Measurements from ENCODE around the gene ASTL.

The ASTL gene

DNA sequence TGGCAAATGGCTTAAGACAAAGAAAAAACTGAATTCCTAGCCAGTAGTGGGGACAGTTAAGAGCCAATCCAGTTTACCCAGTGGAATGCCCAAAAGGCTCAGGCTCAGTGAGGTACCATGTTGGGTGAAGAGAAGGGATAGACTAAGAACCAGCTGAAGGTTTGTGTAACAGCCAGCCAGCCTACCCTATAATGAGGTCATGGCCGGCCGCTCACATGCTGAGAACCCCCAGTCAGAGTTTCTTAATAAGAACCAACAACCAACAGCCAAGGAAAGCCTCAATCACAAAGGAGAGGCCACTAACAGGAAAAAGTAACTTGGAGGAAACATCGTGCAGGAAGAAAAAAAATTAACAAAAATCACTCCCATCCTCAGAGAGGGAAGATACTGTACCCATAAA is 32.3 kb upstream of the ASTL start:
- no peak for DNase-seq (ENCODE audit: extremely low read depth, low read depth)
- no peak overlapping the region for H3K4me3 ChIP-seq (replicated peaks; ENCODE audit: low read depth, low read length)
- no peak for TF ChIP-seq CTCF (IDR thresholded peaks at IDR 0.05; ENCODE audit: low read depth, low read length, missing control alignments)

- no peak for TF ChIP-seq CTCF (IDR thresholded peaks at IDR 0.05; ENCODE audit: low read depth, low read length, missing control alignments)
- no peak for DNase-seq (ENCODE audit: extremely low read depth, low read depth)
- H3K4me3 ChIP-seq (replicated peaks; ENCODE audit: low read depth, low read length): no peak overlapping the region
Measured at GRCh38 chr2:96169868-96170507, 31.7 kb upstream of the ASTL start.

GRCh38 chr2:96167407-96168013 is 29.2 kb upstream of the ASTL start:
- H3K4me3 ChIP-seq (replicated peaks; ENCODE audit: low read depth, low read length): no peak overlapping the region
- no peak for TF ChIP-seq CTCF (IDR thresholded peaks at IDR 0.05; ENCODE audit: low read depth, low read length, missing control alignments)
- no peak for DNase-seq (ENCODE audit: extremely low read depth, low read depth)

- H3K4me3 ChIP-seq (replicated peaks; ENCODE audit: low read depth, low read length): no peak overlapping the region
- TF ChIP-seq CTCF (IDR thresholded peaks at IDR 0.05; ENCODE audit: low read depth, low read length, missing control alignments): no peak
Measured at GRCh38 chr2:96164459-96165184, 26.3 kb upstream of the ASTL start.

DNA sequence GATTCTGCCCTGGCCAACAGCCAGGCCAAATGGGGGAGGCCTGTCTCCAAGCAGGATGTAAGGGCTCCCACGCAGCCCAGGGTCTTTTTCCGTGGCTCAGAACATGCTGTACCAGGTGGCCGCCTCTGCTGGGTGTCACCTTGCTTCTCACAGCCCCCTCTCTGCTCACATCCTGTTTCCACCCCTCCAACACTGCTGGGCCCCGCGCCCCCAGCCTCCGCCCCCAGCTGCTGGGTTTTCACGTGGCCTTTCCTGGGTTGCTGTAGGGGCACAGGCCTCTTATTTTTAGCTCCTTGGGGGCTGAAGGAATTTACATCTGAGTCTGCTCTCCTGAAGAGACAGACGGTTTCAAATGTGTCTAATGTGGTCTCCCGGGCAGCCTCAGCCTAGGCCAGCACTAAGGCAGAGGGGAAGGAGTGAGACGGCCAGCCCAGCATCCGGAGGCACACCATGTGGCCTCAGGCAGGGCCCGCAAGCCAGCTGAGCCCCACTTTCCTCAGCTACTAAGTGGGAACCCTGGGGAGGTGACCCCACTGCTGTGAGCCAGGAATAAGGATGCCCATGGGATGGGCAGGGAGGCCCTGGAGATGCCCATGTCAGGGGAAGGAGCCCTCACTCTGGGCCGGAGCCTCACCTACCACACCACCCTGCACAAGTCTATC is 25.6 kb upstream of the ASTL start:
- no peak overlapping the region for H3K4me3 ChIP-seq (replicated peaks; ENCODE audit: low read depth, low read length)
- no peak for DNase-seq (ENCODE audit: extremely low read depth, low read depth)
- no peak for TF ChIP-seq CTCF (IDR thresholded peaks at IDR 0.05; ENCODE audit: low read depth, low read length, missing control alignments)

More at GRCh38 chr2:96164459-96165184, 26.3 kb upstream of the ASTL start:
- no peak for DNase-seq (ENCODE audit: extremely low read depth, low read depth)

DNA sequence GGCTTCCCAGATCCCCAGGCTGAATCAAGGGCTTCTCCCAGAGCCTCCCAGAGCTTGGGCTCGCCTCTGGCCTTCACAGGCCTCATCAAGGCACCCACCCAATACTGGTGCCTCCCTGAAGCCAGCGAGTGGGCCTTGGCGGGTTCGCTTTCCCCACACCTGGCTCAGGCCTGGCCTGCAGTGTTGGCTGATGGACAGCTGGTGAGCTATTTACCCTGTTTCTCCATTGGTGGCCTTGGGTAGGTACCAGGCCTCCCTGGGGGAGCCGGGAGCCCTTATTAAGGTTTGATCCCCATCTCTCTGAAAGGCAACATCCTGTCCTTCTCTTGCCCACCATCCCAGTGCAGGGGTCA is 25.1 kb upstream of the ASTL start:
- DNase-seq (ENCODE audit: extremely low read depth, low read depth): no peak
- H3K4me3 ChIP-seq (replicated peaks; ENCODE audit: low read depth, low read length): no peak overlapping the region
- no peak for TF ChIP-seq CTCF (IDR thresholded peaks at IDR 0.05; ENCODE audit: low read depth, low read length, missing control alignments)
